Measurements from ENCODE around the gene DOK1. TPM values are rescaled to one million over a fixed set of nuclear protein-coding genes. Genes with fewer than 3 reads are reported as not detected.

The DOK1 gene
- total RNA-seq, 1 experiment from 2014 or later: 6.2 TPM

DNA sequence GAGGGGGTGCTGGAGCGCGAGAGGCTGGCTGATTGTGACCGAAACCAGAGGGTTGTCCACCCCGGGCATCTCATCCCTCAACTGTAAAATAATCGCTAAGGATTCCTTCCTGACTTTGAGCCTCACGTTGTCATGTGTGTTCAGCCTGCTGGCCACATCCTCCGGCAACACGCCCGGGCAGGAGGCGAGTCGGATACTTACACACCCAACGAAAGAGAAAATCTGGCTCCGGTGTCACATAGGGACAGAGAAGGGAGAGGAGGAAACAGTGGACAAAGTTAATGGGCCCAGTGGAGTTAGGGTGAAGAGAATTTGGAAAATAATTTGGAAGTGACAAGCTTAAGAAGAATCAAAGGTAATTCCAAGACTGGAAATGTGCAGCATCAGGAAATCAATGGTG lies 37.9 kb upstream of the DOK1 start:
- TF ChIP-seq, protein P1, sequence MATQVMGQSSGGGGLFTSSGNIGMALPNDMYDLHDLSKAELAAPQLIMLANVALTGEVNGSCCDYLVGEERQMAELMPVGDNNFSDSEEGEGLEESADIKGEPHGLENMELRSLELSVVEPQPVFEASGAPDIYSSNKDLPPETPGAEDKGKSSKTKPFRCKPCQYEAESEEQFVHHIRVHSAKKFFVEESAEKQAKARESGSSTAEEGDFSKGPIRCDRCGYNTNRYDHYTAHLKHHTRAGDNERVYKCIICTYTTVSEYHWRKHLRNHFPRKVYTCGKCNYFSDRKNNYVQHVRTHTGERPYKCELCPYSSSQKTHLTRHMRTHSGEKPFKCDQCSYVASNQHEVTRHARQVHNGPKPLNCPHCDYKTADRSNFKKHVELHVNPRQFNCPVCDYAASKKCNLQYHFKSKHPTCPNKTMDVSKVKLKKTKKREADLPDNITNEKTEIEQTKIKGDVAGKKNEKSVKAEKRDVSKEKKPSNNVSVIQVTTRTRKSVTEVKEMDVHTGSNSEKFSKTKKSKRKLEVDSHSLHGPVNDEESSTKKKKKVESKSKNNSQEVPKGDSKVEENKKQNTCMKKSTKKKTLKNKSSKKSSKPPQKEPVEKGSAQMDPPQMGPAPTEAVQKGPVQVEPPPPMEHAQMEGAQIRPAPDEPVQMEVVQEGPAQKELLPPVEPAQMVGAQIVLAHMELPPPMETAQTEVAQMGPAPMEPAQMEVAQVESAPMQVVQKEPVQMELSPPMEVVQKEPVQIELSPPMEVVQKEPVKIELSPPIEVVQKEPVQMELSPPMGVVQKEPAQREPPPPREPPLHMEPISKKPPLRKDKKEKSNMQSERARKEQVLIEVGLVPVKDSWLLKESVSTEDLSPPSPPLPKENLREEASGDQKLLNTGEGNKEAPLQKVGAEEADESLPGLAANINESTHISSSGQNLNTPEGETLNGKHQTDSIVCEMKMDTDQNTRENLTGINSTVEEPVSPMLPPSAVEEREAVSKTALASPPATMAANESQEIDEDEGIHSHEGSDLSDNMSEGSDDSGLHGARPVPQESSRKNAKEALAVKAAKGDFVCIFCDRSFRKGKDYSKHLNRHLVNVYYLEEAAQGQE (IDR thresholded peaks at IDR 0.05; ENCODE audit: insufficient read depth in 1 of 2, low read depth in 2 of 2, low read length in 1 of 2): no peak
- no peak for TF ChIP-seq TCF7L2 (IDR thresholded peaks at IDR 0.05; ENCODE audit: low read depth, low read length)
- TF ChIP-seq SIN3A (IDR thresholded peaks at IDR 0.05; ENCODE audit: borderline replicate concordance, insufficient read depth, low read depth, low read length): no peak
- no peak for TF ChIP-seq POLR2AphosphoS5 (IDR thresholded peaks at IDR 0.05; ENCODE audit: low read depth, low read length)
- TF ChIP-seq, protein P2, sequence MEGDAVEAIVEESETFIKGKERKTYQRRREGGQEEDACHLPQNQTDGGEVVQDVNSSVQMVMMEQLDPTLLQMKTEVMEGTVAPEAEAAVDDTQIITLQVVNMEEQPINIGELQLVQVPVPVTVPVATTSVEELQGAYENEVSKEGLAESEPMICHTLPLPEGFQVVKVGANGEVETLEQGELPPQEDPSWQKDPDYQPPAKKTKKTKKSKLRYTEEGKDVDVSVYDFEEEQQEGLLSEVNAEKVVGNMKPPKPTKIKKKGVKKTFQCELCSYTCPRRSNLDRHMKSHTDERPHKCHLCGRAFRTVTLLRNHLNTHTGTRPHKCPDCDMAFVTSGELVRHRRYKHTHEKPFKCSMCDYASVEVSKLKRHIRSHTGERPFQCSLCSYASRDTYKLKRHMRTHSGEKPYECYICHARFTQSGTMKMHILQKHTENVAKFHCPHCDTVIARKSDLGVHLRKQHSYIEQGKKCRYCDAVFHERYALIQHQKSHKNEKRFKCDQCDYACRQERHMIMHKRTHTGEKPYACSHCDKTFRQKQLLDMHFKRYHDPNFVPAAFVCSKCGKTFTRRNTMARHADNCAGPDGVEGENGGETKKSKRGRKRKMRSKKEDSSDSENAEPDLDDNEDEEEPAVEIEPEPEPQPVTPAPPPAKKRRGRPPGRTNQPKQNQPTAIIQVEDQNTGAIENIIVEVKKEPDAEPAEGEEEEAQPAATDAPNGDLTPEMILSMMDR (IDR thresholded peaks at IDR 0.05): no peak
- ChIA-PET CTCF (no interaction called here), POLR2A (no interaction called here)
- no peaks in the 10 kb centered on the region for H3K36me3 ChIP-seq (ENCODE audit: control insufficient read depth, insufficient read depth, low read length)
- in situ Hi-C loops (cut with HindIII; ENCODE audit: low pct_unique_long_range_greater_than_20kb, low sequenced_read_pairs): no loop called here
- H3K4me1 ChIP-seq (ENCODE audit: control insufficient read depth, insufficient read depth, low read length): no peaks in the 10 kb centered on the region
- H3K9me3 ChIP-seq (ENCODE audit: control insufficient read depth, insufficient read depth, low read depth, low read length): no peaks in the 10 kb centered on the region
- BruUV-seq (replicated peaks): no TSS peak
- no peak overlapping the region for H3K27ac ChIP-seq (ENCODE audit: low read length)
- no peak overlapping the region for H3K4me3 ChIP-seq (ENCODE audit: low read depth in 2 of 2, low read length in 2 of 2)
- DNase-seq (ENCODE audit: low read depth, low spot score): no peak
- intact Hi-C loops (cut with micrococcal nuclease; ENCODE audit: unreplicated experiment): no loop called here
- no peaks in the 10 kb centered on the region for H3K27me3 ChIP-seq (ENCODE audit: control insufficient read depth, insufficient read depth, low read length)
- no peak for ATAC-seq

DNA sequence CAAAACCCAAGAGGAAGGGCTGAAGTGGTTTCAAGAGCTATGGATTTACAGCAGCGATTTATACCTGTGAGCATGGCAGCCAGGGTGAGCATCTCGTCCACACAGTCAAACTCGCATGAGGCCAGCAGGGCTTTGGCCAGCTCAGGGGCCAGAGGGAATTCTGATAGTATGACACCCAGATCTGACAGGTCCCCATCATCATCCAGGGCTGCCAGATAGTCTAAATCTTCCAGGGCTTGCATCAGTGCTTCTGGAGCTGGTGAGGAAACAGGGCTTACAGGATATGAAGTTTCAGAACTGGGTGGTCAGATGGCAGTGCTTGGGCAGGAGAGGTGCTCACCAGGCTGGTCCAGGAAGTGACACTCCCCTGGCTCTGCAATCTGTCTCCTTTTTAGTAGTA lies 32.0 kb upstream of the DOK1 start:
- no peaks in the 10 kb centered on the region for H3K9me3 ChIP-seq (ENCODE audit: control insufficient read depth, insufficient read depth, low read depth, low read length)
- in situ Hi-C loops (cut with HindIII; ENCODE audit: low pct_unique_long_range_greater_than_20kb, low sequenced_read_pairs) (no loop called here), intact Hi-C loops (cut with micrococcal nuclease; ENCODE audit: unreplicated experiment) (no loop called here)
- H3K4me1 ChIP-seq (ENCODE audit: control insufficient read depth, insufficient read depth, low read length): no peaks in the 10 kb centered on the region
- ChIA-PET POLR2A (interaction anchor here (0.6 kb wide), 1 partner anchor 343 kb away, joined by 11 read pairs; no protein-coding TSS in a partner anchor), CTCF (no interaction called here)
- no TSS peak for BruUV-seq (replicated peaks)
- no peaks in the 10 kb centered on the region for H3K27me3 ChIP-seq (ENCODE audit: control insufficient read depth, insufficient read depth, low read length)
- no peaks in the 10 kb centered on the region for H3K36me3 ChIP-seq (ENCODE audit: control insufficient read depth, insufficient read depth, low read length)
- no peak overlapping the region for H3K4me3 ChIP-seq (ENCODE audit: low read depth in 2 of 2, low read length in 2 of 2)
- no peak overlapping the region for H3K27ac ChIP-seq (ENCODE audit: low read length)
- no peak for TF ChIP-seq SIN3A (IDR thresholded peaks at IDR 0.05; ENCODE audit: borderline replicate concordance, insufficient read depth, low read depth, low read length)
- TF ChIP-seq, protein P2 (IDR thresholded peaks at IDR 0.05): no peak
- TF ChIP-seq TCF7L2 (IDR thresholded peaks at IDR 0.05; ENCODE audit: low read depth, low read length): no peak
- TF ChIP-seq, protein P1 (IDR thresholded peaks at IDR 0.05; ENCODE audit: insufficient read depth in 1 of 2, low read depth in 2 of 2, low read length in 1 of 2): no peak
- no peak for ATAC-seq
- DNase-seq (ENCODE audit: low read depth, low spot score): no peak

Measured in Panc1 (cell line).